Testis (tissue), 2 donors: ENCODE results near the gene ITPR2.

Source experiments
- POLR2A ChIP-seq: fragments of 450-650 bp; IDR thresholded peaks from one replicate; pipeline ENCODE4 v1.6.1; 2017; ENCODE audit warnings: antibody characterized with exemption, mild to moderate bottlenecking, moderate library complexity
- TF ChIP-seq, protein P1 (sequence below), 3 experiments: fragments of 450-650 bp in 2 of 3; fragments of 200-600 bp in 1 of 3; sonication (generic) in 1 of 3; IDR thresholded peaks; one replicate each; pipeline ENCODE4 v1.5.1; 2016 to 2019; ENCODE audit warnings: antibody characterized with exemption in 3 of 3, mild to moderate bottlenecking in 2 of 3, moderate library complexity in 1 of 3

DNA sequence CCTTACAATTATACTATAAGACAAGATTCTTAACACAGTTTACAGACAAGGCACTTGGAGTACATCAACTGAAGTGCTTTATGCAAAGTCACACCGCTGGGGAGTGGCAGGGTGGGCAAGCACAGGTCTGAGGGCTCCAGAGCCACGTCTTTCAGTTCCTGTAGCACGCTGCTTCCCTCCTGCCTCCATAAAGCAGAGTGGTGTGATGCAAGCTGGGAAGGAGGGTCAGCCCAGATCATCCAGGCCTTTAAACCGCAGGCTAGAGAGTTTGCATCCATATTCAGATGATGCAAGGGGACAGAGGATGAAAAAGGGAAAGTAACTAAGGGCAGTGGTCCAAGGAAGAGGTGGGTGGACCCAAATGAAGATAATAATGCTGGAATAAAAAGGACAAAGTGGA, 132.6 kb downstream of the ITPR2 start:
- TF ChIP-seq, protein P1, sequence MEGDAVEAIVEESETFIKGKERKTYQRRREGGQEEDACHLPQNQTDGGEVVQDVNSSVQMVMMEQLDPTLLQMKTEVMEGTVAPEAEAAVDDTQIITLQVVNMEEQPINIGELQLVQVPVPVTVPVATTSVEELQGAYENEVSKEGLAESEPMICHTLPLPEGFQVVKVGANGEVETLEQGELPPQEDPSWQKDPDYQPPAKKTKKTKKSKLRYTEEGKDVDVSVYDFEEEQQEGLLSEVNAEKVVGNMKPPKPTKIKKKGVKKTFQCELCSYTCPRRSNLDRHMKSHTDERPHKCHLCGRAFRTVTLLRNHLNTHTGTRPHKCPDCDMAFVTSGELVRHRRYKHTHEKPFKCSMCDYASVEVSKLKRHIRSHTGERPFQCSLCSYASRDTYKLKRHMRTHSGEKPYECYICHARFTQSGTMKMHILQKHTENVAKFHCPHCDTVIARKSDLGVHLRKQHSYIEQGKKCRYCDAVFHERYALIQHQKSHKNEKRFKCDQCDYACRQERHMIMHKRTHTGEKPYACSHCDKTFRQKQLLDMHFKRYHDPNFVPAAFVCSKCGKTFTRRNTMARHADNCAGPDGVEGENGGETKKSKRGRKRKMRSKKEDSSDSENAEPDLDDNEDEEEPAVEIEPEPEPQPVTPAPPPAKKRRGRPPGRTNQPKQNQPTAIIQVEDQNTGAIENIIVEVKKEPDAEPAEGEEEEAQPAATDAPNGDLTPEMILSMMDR (IDR thresholded peaks at IDR 0.05): no peak
- TF ChIP-seq POLR2A: no peak
